ENCODE data around the gene TBC1D22A. TPM values are rescaled to one million over a fixed set of nuclear protein-coding genes. Genes with fewer than 3 reads are reported as not detected.

The TBC1D22A gene
- total and polyA plus RNA-seq, 2 experiments from 2014 or later = 9.6 to 13.3 TPM

GRCh38 chr22:46942799-46943785 lies 180.6 kb downstream of the TBC1D22A start:
- Mint-ChIP-seq H3K27ac (no peak overlapping the region), H3K4me3 (no peak overlapping the region), H3K4me1 (peaks cover 24% of the 10 kb centered on the region), H3K9me3 (no peaks in the 10 kb centered on the region), H3K36me3 (ENCODE audit: low read depth) (no peaks in the 10 kb centered on the region), H3K27me3 (ENCODE audit: insufficient read depth, low read depth, poor library complexity) (no peaks in the 10 kb centered on the region)
- peaks cover 10% of the 10 kb centered on the region for H3K4me1 ChIP-seq (ENCODE audit: insufficient read depth)
- no peak overlapping the region for H3K27ac ChIP-seq (ENCODE audit: low read depth)
- peaks cover 4% of the 10 kb centered on the region; the same call in 1 of the 2 replicates for H4K20me1 ChIP-seq (replicated peaks; ENCODE audit: insufficient read depth)
- DNase-seq (ENCODE audit: low spot score) (no peak), ATAC-seq (no peak)
- no peaks in the 10 kb centered on the region for H3K9me2 ChIP-seq (ENCODE audit: insufficient read depth)
- no peaks in the 10 kb centered on the region for H3K36me3 ChIP-seq (ENCODE audit: insufficient read depth)
- TF ChIP-seq POLR2AphosphoS5 (IDR thresholded peaks at IDR 0.05; ENCODE audit: low read depth) (no peak), ETS1 (IDR thresholded peaks at IDR 0.05) (no peak), NANOG (IDR thresholded peaks at IDR 0.05; ENCODE audit: borderline replicate concordance) (no peak), ZNF331 (CRISPR knock-in tag; IDR thresholded peaks at IDR 0.05; ENCODE audit: low read depth) (no peak), CREB1 (CRISPR knock-in tag; IDR thresholded peaks at IDR 0.05; ENCODE audit: low read depth) (no peak), JUNB (IDR thresholded peaks at IDR 0.05; ENCODE audit: unreplicated experiment) (no peak), ZNF462 (CRISPR knock-in tag; IDR thresholded peaks at IDR 0.05) (no peak), CTCF (conservative IDR thresholded peaks at IDR 0.05; ENCODE audit: low read depth in 2 of 2) (no peak), STAT1 (IDR thresholded peaks at IDR 0.05; ENCODE audit: unreplicated experiment) (no peak), REST (IDR thresholded peaks at IDR 0.05; ENCODE audit: unreplicated experiment) (no peak)
- H2AFZ ChIP-seq = no peak overlapping the region
- H3K79me2 ChIP-seq (replicated peaks; ENCODE audit: insufficient read depth) = peaks cover 5% of the 10 kb centered on the region; the same call in 1 of the 2 replicates
- H3K4me2 ChIP-seq = no peak overlapping the region
- no peaks in the 10 kb centered on the region for H3F3A ChIP-seq (replicated peaks; ENCODE audit: low read depth)
- no peak overlapping the region for H3K4me3 ChIP-seq
- no peaks in the 10 kb centered on the region for H3K27me3 ChIP-seq (ENCODE audit: insufficient read depth)
